HG03064 (cell line): ENCODE data around the gene RBMX.

Experiments
- ATAC-seq: cut with Tn5 transposase; IDR thresholded peaks from one replicate; pipeline ENCODE4 v1.9.1; 2021; ENCODE audit warnings: low read depth; ENCODE audit not compliant: unreplicated experiment

RBMX gene

GRCh38 chrX:136849395-136849794 is 31.1 kb downstream of the RBMX start:
- no peak for ATAC-seq

- ATAC-seq = no peak
These were observed 32.7 kb downstream of the RBMX start for GRCh38 chrX:136847874-136848273.

GRCh38 chrX:136839196-136839595 is 41.3 kb downstream of the RBMX start:
- no peak for ATAC-seq

GRCh38 chrX:136835761-136836160 is 44.8 kb downstream of the RBMX start:
- ATAC-seq = no peak

GRCh38 chrX:136829413-136829812 is 51.1 kb downstream of the RBMX start:
- no peak for ATAC-seq

GRCh38 chrX:136828830-136829229 is 51.7 kb downstream of the RBMX start:
- no peak for ATAC-seq

- no peak for ATAC-seq
These were observed 53.5 kb downstream of the RBMX start for GRCh38 chrX:136827026-136827425.

- ATAC-seq = no peak
These were observed 54.8 kb downstream of the RBMX start for GRCh38 chrX:136825771-136826170.
